PC-9 (cell line): ENCODE results near the gene DACH1. TPM values are rescaled to one million over a fixed set of nuclear protein-coding genes. Genes with fewer than 3 reads are reported as not detected.

ENCODE experiments used
- BruUV-seq: library from RNA; stranded (reverse); fragments of 400-500 nt; replicated peaks from 2 replicates; lab custom pipeline; 2021; lab: Mats Ljungman, UMichigan
- CTCF ChIA-PET: fragments of 300-600 bp; sonication (Branson Sonifier 250); formaldehyde crosslinking; loops from one replicate; lab custom pipeline; 2022; ENCODE audit warnings: antibody characterized with exemption; lab: Charles Lee
- POLR2A ChIA-PET: fragments of 300-600 bp; sonication (Branson Sonifier 250); formaldehyde crosslinking; loops from one replicate; lab custom pipeline; 2022; ENCODE audit warnings: antibody characterized with exemption; ENCODE audit not compliant: unreplicated experiment; lab: Charles Lee
- DNase-seq, 2 experiments: peaks; one replicate each; pipeline versions ENCODE4 v3.0.0 to v3.0.0-alpha.2; 2015 to 2022; ENCODE audit warnings: mixed read lengths in 1 of 2
- H2AFZ ChIP-seq: fragments of 200-600 bp; sonication (generic); 2 replicates; pipeline ENCODE4 v1.8.1; 2017; ENCODE audit warnings: antibody characterized with exemption
- H3F3A ChIP-seq: fragments of 200-600 bp; sonication (generic); 2 replicates; pipeline ENCODE4 v1.8.1; 2017; ENCODE audit warnings: antibody characterized with exemption, mild to moderate bottlenecking, low read depth; ENCODE audit not compliant: insufficient read depth
- H3K27ac ChIP-seq: fragments of 200-600 bp; sonication (generic); 2 replicates; pipeline ENCODE4 v1.6.1; 2016; ENCODE audit warnings: mixed run types
- H3K27me3 ChIP-seq: fragments of 200-600 bp; sonication (generic); 2 replicates; pipeline ENCODE4 v1.6.1; 2016; ENCODE audit warnings: low read depth, mixed run types; ENCODE audit not compliant: insufficient read depth
- H3K36me3 ChIP-seq: fragments of 200-600 bp; sonication (generic); 2 replicates; pipeline ENCODE4 v1.6.1; 2016; ENCODE audit warnings: low read depth, mixed run types
- H3K4me1 ChIP-seq: fragments of 200-600 bp; sonication (generic); replicated peaks from 2 replicates; pipeline ENCODE4 v1.6.1; 2016; ENCODE audit warnings: mixed run types; ENCODE audit not compliant: insufficient read depth
- H3K4me2 ChIP-seq: fragments of 200-600 bp; sonication (generic); 2 replicates; pipeline ENCODE4 v1.6.1; 2017; ENCODE audit warnings: mixed run types
- H3K4me3 ChIP-seq: fragments of 200-600 bp; sonication (generic); 2 replicates; pipeline ENCODE4 v1.6.1; 2016; ENCODE audit warnings: mixed run types
- H3K79me2 ChIP-seq: fragments of 200-600 bp; sonication (generic); 2 replicates; pipeline ENCODE4 v1.6.1; 2017; ENCODE audit warnings: low read depth, mixed run types
- H3K9me2 ChIP-seq: fragments of 200-600 bp; sonication (generic); 2 replicates; pipeline ENCODE4 v1.8.1; 2017; ENCODE audit warnings: mild to moderate bottlenecking; ENCODE audit not compliant: insufficient read depth
- H3K9me3 ChIP-seq: fragments of 200-600 bp; sonication (generic); 2 replicates; pipeline ENCODE4 v1.8.1; 2016; ENCODE audit warnings: low read depth; ENCODE audit not compliant: insufficient read depth
- H4K20me1 ChIP-seq: fragments of 200-600 bp; sonication (generic); 2 replicates; pipeline ENCODE4 v1.8.1; 2017; ENCODE audit not compliant: insufficient read depth
- EZH2 ChIP-seq: fragments of 200-600 bp; sonication (generic); IDR thresholded peaks from 2 replicates; pipeline ENCODE4 v1.8.0; 2017; ENCODE audit warnings: antibody characterized with exemption, low read depth
- intact Hi-C: fragments of 100-400 bp; cut with micrococcal nuclease; formaldehyde crosslinking; loops from one replicate; pipeline ENCODE4 v1.10.0; 2022; ENCODE audit not compliant: unreplicated experiment
- total RNA-seq: library from RNA; stranded (reverse); gene quantifications from 2 replicates; pipeline ENCODE4 v1.2.3, GENCODE V29; 2021
- TF ChIP-seq, protein P1 (sequence below): fragments of 200-600 bp; sonication (generic); conservative IDR thresholded peaks from 2 replicates; pipeline ENCODE4 v1.6.1; 2017; ENCODE audit warnings: mixed run types, antibody characterized with exemption, mild to moderate bottlenecking, moderate library complexity

DACH1 gene
- total RNA-seq, 1 experiment from 2014 or later = 1.5 TPM

DNA sequence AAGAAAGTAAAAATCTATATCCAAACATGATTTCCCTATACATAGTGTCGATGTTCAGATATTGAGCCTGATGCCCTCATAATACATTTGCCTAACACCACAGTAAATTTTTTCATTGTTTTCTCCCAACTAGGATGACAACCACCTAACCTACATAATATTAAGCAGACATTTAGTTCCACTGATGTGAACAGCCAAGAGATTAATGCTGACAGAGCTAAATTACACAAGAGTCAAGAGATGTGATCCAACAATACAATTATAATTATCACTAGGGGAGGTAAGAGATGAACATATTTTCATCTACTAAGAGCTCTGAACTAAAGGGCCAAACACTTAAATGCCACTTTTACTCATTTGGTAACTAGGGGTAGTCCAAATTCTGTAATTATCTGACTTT lies 145.9 kb downstream of the DACH1 start:
- TF ChIP-seq, protein P1, sequence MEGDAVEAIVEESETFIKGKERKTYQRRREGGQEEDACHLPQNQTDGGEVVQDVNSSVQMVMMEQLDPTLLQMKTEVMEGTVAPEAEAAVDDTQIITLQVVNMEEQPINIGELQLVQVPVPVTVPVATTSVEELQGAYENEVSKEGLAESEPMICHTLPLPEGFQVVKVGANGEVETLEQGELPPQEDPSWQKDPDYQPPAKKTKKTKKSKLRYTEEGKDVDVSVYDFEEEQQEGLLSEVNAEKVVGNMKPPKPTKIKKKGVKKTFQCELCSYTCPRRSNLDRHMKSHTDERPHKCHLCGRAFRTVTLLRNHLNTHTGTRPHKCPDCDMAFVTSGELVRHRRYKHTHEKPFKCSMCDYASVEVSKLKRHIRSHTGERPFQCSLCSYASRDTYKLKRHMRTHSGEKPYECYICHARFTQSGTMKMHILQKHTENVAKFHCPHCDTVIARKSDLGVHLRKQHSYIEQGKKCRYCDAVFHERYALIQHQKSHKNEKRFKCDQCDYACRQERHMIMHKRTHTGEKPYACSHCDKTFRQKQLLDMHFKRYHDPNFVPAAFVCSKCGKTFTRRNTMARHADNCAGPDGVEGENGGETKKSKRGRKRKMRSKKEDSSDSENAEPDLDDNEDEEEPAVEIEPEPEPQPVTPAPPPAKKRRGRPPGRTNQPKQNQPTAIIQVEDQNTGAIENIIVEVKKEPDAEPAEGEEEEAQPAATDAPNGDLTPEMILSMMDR = no peak
- no peak for TF ChIP-seq EZH2
- BruUV-seq = no TSS peak
- POLR2A ChIA-PET = no interaction called here

DNA sequence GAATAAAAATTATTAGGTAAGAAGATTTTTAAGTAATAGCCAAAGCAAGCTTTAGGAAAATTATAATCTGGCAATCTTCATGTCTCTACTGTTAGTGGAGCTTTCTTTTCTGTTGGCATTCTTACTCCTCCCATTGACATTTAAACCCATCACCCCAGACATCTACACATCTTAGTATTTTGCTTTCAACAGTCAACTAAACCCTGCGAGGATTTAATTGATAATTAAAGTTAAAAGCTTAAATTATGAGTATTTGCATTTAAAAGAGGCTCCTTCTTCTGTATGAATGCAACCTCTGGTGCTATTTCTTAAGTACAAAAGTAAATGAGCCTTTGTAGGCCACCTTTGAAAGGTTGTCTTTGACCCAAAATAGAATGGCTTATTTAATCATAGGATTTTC lies 148.1 kb downstream of the DACH1 start:
- H3K4me2 ChIP-seq = no peak overlapping the region
- H3F3A ChIP-seq = no peaks in the 10 kb centered on the region
- DNase-seq = no peak
- no peaks in the 10 kb centered on the region for H4K20me1 ChIP-seq
- H3K36me3 ChIP-seq = no peaks in the 10 kb centered on the region
- TF ChIP-seq, protein P1 = no peak
- no peak for TF ChIP-seq EZH2
- H3K27me3 ChIP-seq = no peaks in the 10 kb centered on the region
- no peaks in the 10 kb centered on the region; the same call in 1 of the 2 replicates for H3K9me3 ChIP-seq
- no peaks in the 10 kb centered on the region for H3K4me1 ChIP-seq
- CTCF ChIA-PET = interaction anchor here (0.6 kb wide), 1 partner anchor 397 kb away, joined by 5 read pairs; no protein-coding TSS in a partner anchor
- no TSS peak for BruUV-seq
- H3K79me2 ChIP-seq = no peaks in the 10 kb centered on the region
- POLR2A ChIA-PET = no interaction called here
- no peaks in the 10 kb centered on the region for H3K9me2 ChIP-seq
- intact Hi-C loops = no loop called here
- no peak overlapping the region for H3K27ac ChIP-seq
- H2AFZ ChIP-seq = no peak overlapping the region
- no peak overlapping the region for H3K4me3 ChIP-seq

More for the DNA sequence above, 145.9 kb downstream of the DACH1 start:
- no peaks in the 10 kb centered on the region for H3K4me1 ChIP-seq
- no peaks in the 10 kb centered on the region for H3K9me3 ChIP-seq
- no peaks in the 10 kb centered on the region for H3F3A ChIP-seq
- H3K79me2 ChIP-seq = no peaks in the 10 kb centered on the region
- H3K27me3 ChIP-seq = no peaks in the 10 kb centered on the region
- no peak overlapping the region for H2AFZ ChIP-seq
- intact Hi-C loops = no loop called here
- no peak for DNase-seq
- no peak overlapping the region for H3K27ac ChIP-seq
- H4K20me1 ChIP-seq = no peaks in the 10 kb centered on the region
- no peaks in the 10 kb centered on the region for H3K9me2 ChIP-seq
- H3K4me3 ChIP-seq = no peak overlapping the region
- CTCF ChIA-PET = no interaction called here
- H3K36me3 ChIP-seq = no peaks in the 10 kb centered on the region
- no peak overlapping the region for H3K4me2 ChIP-seq

DNA sequence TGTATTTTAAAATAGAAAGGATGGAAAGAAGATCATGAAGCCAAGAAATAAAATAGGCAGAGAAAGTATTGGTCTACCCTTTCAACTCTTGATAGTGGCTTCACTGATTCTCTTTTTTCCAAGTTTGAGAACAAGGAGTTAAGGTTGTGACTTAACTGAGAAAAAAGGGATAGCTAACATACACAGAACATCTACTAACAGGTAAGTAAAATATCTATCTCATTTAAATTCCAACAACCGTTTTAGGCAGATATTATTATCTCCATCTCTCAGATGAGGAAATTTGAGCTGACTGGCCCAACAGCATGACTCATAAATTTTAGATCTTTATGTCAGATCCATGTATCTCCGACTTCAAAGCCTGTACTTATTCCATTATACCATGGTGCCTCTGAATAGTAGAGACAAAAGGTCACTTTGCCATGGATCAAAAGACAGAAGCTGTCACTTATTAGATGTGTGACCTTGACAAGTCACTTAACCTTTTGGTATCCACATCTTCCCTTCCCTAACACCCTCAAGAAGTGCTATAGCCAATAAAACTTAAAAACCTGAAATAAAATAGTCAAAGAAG lies 152.1 kb downstream of the DACH1 start:
- Histone ChIP-seq H3F3A (no peaks in the 10 kb centered on the region), H3K79me2 (no peaks in the 10 kb centered on the region), H3K4me3 (no peak overlapping the region), H3K27me3 (no peaks in the 10 kb centered on the region), H3K9me3 (no peaks in the 10 kb centered on the region; the same call in 1 of the 2 replicates), H3K4me1 (0 out of 2 replicates have a peak, but pooled peaks cover 5% of the 10 kb centered on the region), H3K36me3 (no peaks in the 10 kb centered on the region), H3K9me2 (no peaks in the 10 kb centered on the region; the same call in 1 of the 2 replicates), H3K4me2 (no peak overlapping the region), H4K20me1 (no peaks in the 10 kb centered on the region), H2AFZ (no peak overlapping the region), H3K27ac (no peak overlapping the region)
- ChIA-PET CTCF (no interaction called here), POLR2A (no interaction called here)
- no TSS peak for BruUV-seq
- no peak for DNase-seq
- intact Hi-C loops = no loop called here
- TF ChIP-seq, protein P1 = no peak
- no peak for TF ChIP-seq EZH2
